ENCODE data around the gene ALOXE3.
"Not testable (repeated sequence)": the region's sequence is repeated elsewhere in the genome, so short reads cannot be mapped to it uniquely, and the experiment has no call there.

ALOXE3 gene

GRCh38 chr17:8066841-8067775, 51.2 kb downstream of the ALOXE3 start:
- no peak for DNase-seq

- DNase-seq, result no peak
Measured at GRCh38 chr17:8064561-8065019, 53.7 kb downstream of the ALOXE3 start.

- DNase-seq, result no peak
Measured at GRCh38 chr17:8063761-8064534, 54.4 kb downstream of the ALOXE3 start.

GRCh38 chr17:8062807-8063483, 55.4 kb downstream of the ALOXE3 start:
- peak; percentile 7 for DNase-seq

GRCh38 chr17:8062435-8062806, 55.9 kb downstream of the ALOXE3 start:
- DNase-seq, result peak; percentile 33

GRCh38 chr17:8061851-8062250, 56.5 kb downstream of the ALOXE3 start:
- not testable (repeated sequence) for DNase-seq

- peak; percentile 72 for DNase-seq
Measured at GRCh38 chr17:8060274-8060673, 58.0 kb downstream of the ALOXE3 start.

GRCh38 chr17:8059131-8059530, 59.2 kb downstream of the ALOXE3 start:
- DNase-seq, result no peak

GRCh38 chr17:8057691-8058114, 60.6 kb downstream of the ALOXE3 start:
- DNase-seq, result peak; percentile 76

- DNase-seq, result no peak
Measured at GRCh38 chr17:8056976-8057625, 61.2 kb downstream of the ALOXE3 start.

GRCh38 chr17:8056232-8056975, 61.9 kb downstream of the ALOXE3 start:
- no peak for DNase-seq

- DNase-seq, result no peak
Measured at GRCh38 chr17:8055851-8056231, 62.5 kb downstream of the ALOXE3 start.

- DNase-seq, result no peak
Measured at GRCh38 chr17:8053600-8053999, 64.7 kb downstream of the ALOXE3 start.

- DNase-seq, result no peak
Measured at GRCh38 chr17:8052256-8053252, 65.8 kb downstream of the ALOXE3 start.

GRCh38 chr17:8051831-8052230, 66.5 kb downstream of the ALOXE3 start:
- DNase-seq, result no peak

GRCh38 chr17:8048736-8049135, 69.6 kb downstream of the ALOXE3 start:
- DNase-seq, result no peak

GRCh38 chr17:8048236-8048635, 70.1 kb downstream of the ALOXE3 start:
- no peak for DNase-seq

GRCh38 chr17:8047769-8048110, 70.6 kb downstream of the ALOXE3 start:
- no peak for DNase-seq

- DNase-seq, result no peak
Measured at GRCh38 chr17:8046929-8047768, 71.2 kb downstream of the ALOXE3 start.

All from RPMI8226 (cell line).